GM12892 (cell line): ENCODE results near the gene CRYBA4.

Experiments
- POLR2A ChIP-seq: IDR thresholded peaks from 2 replicates; pipeline ENCODE4 v1.6.1; 2011; ENCODE audit warnings: low read depth, low read length, control low read depth
- POLR2AphosphoS5 ChIP-seq: IDR thresholded peaks from 2 replicates; pipeline ENCODE4 v1.6.1; 2011; ENCODE audit warnings: low read depth, low read length, control low read depth

DNA sequence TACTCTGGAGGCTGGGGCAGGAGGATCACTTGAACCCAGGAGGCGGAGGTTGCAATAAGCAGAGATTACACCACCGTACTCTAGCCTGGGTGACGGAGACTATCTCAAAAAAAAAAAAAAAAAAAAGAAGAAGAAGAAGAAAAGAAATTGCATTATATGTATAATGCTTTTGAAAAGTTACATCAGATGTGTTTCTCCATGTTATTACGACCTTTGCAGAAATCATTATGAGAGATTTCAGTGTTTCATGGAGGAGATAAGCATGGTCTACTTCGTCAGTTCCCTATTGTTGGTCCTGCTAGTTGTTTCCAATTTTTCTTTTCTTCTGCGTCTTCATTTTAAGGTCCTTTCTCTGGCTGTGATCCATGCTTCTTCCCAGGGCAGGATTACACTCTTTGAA lies 38.6 kb downstream of the CRYBA4 start:
- TF ChIP-seq POLR2AphosphoS5 = no peak
- TF ChIP-seq POLR2A = no peak
